Liver (tissue), 9 donors: ENCODE results near the gene VENTX. TPM values are rescaled to one million over a fixed set of nuclear protein-coding genes. Genes with fewer than 3 reads are reported as not detected.

Experiments
- DNase-seq: peaks from one replicate; pipeline ENCODE4 v3.0.0-alpha.2; 2017; ENCODE audit warnings: low spot score
- H3K27ac ChIP-seq, 2 donors: one replicate each; pipeline ENCODE4 v1.7.0; 2013; ENCODE audit warnings: inconsistent platforms in 2 of 2, low read length in 2 of 2, control low read depth in 1 of 2, low read depth in 1 of 2, mild to moderate bottlenecking in 1 of 2
- H3K27me3 ChIP-seq, 4 donors: one replicate each; pipeline versions ENCODE4 v1.6.1 to v1.7.0; 2013; ENCODE audit warnings: low read length in 3 of 4, inconsistent platforms in 1 of 4, mild to moderate bottlenecking in 1 of 4, moderate library complexity in 1 of 4; ENCODE audit not compliant: control insufficient read depth in 4 of 4, insufficient read depth in 4 of 4
- H3K36me3 ChIP-seq, 4 donors: one replicate each; pipeline versions ENCODE4 v1.6.1 to v1.7.0; 2013; ENCODE audit warnings: low read length in 3 of 4, mild to moderate bottlenecking in 3 of 4, low read depth in 1 of 4, moderate library complexity in 1 of 4; ENCODE audit not compliant: control insufficient read depth in 4 of 4, insufficient read depth in 3 of 4
- H3K4me1 ChIP-seq, 4 donors: one replicate each; pipeline versions ENCODE4 v1.6.1 to v1.7.0; 2013; ENCODE audit warnings: low read length in 3 of 4, mild to moderate bottlenecking in 3 of 4, moderate library complexity in 1 of 4; ENCODE audit not compliant: control insufficient read depth in 4 of 4, insufficient read depth in 4 of 4
- H3K4me3 ChIP-seq, 3 donors: one replicate each; pipeline versions ENCODE4 v1.6.1 to v1.7.0; 2013; ENCODE audit warnings: low read length in 3 of 3, control low read depth in 1 of 3, low read depth in 1 of 3, mild to moderate bottlenecking in 1 of 3
- H3K9ac ChIP-seq, 2 donors: one replicate each; pipeline ENCODE4 v1.7.0; 2013; ENCODE audit warnings: low read length in 2 of 2, mild to moderate bottlenecking in 2 of 2, moderate library complexity in 2 of 2, control low read depth in 1 of 2, low read depth in 1 of 2
- H3K9me3 ChIP-seq, 4 donors: one replicate each; pipeline versions ENCODE4 v1.6.1 to v1.7.0; 2013; ENCODE audit warnings: low read length in 3 of 4; ENCODE audit not compliant: control insufficient read depth in 4 of 4
- ATF3 ChIP-seq: IDR thresholded peaks from 2 replicates; pipeline ENCODE4 v1.6.1; 2016; ENCODE audit warnings: antibody characterized with exemption
- EGR1 ChIP-seq, 2 donors: IDR thresholded peaks; 2 replicates each; pipeline ENCODE4 v1.6.1; 2016 to 2018; ENCODE audit warnings: antibody characterized with exemption in 2 of 2, low read depth in 2 of 2
- FOXA1 ChIP-seq: IDR thresholded peaks from 2 replicates; pipeline ENCODE4 v1.6.1; 2016; ENCODE audit warnings: antibody characterized with exemption
- FOXA2 ChIP-seq: IDR thresholded peaks from 2 replicates; pipeline ENCODE4 v1.6.1; 2016; ENCODE audit warnings: antibody characterized with exemption
- GABPA ChIP-seq, 2 donors: IDR thresholded peaks in 1 of 2; conservative IDR thresholded peaks in 1 of 2; 2 replicates each; pipeline ENCODE4 v1.6.1; 2016; ENCODE audit warnings: antibody characterized with exemption in 2 of 2, mild to moderate bottlenecking in 1 of 2, moderate library complexity in 1 of 2
- HNF4A ChIP-seq, 2 donors: conservative IDR thresholded peaks; 2 replicates each; pipeline ENCODE4 v1.6.1; 2016; ENCODE audit warnings: antibody characterized with exemption in 2 of 2, mild to moderate bottlenecking in 2 of 2
- HNF4G ChIP-seq: IDR thresholded peaks from 2 replicates; pipeline ENCODE4 v1.6.1; 2016; ENCODE audit warnings: antibody characterized with exemption
- JUND ChIP-seq, 2 donors: IDR thresholded peaks; 2 replicates each; pipeline ENCODE4 v1.6.1; 2016; ENCODE audit warnings: antibody characterized with exemption in 2 of 2
- MAX ChIP-seq: IDR thresholded peaks from 2 replicates; pipeline ENCODE4 v1.6.1; 2016; ENCODE audit warnings: antibody characterized with exemption
- NR2F2 ChIP-seq: IDR thresholded peaks from 2 replicates; pipeline ENCODE4 v1.6.1; 2016; ENCODE audit warnings: antibody characterized with exemption
- RAD21 ChIP-seq, 2 donors: IDR thresholded peaks; 2 replicates each; pipeline ENCODE4 v1.6.1; 2016; ENCODE audit warnings: antibody characterized with exemption in 2 of 2, mild to moderate bottlenecking in 2 of 2
- REST ChIP-seq: IDR thresholded peaks from 2 replicates; pipeline ENCODE4 v1.6.1; 2016; ENCODE audit warnings: antibody characterized with exemption, mild to moderate bottlenecking
- RXRA ChIP-seq, 2 donors: IDR thresholded peaks; 2 replicates each; pipeline ENCODE4 v1.6.1; 2017 to 2018; ENCODE audit warnings: antibody characterized with exemption in 2 of 2, mild to moderate bottlenecking in 1 of 2
- SP1 ChIP-seq: IDR thresholded peaks from 2 replicates; pipeline ENCODE4 v1.6.1; 2018; ENCODE audit warnings: antibody characterized with exemption, mild to moderate bottlenecking
- TAF1 ChIP-seq: conservative IDR thresholded peaks from 2 replicates; pipeline ENCODE4 v1.6.1; 2016; ENCODE audit warnings: antibody characterized with exemption, mild to moderate bottlenecking
- YY1 ChIP-seq: IDR thresholded peaks from 2 replicates; pipeline ENCODE4 v1.6.1; 2016; ENCODE audit warnings: antibody characterized with exemption, mild to moderate bottlenecking
- ZBTB33 ChIP-seq: IDR thresholded peaks from 2 replicates; pipeline ENCODE4 v1.6.1; 2016; ENCODE audit warnings: antibody characterized with exemption
- WGBS: extraction: QIAGEN DNeasy Blood & Tissue Kit; methylation state at CpG from one replicate; pipeline ENCODE4 v1.1.7; 2013; 5-methylcytosine and 5-hydroxymethylcytosine counted together
- polyA plus RNA-seq, 2 donors: library from polyadenylated mRNA; stranded (reverse) in 1 of 2; unstranded in 1 of 2; fragments of 200-250 nt in 1 of 2; fragments of >200 nt in 1 of 2; fragmentation: Nextera tagmentation in 1 of 2; extraction: Ambion mirVana in 1 of 2; gene quantifications; one replicate each; pipeline versions ENCODE4 v1.2.1 to v1.2.3, GENCODE V29; 2013 to 2015
- total RNA-seq, 2 donors: library from RNA; depleted of rRNA; stranded (reverse); fragments of >200 nt; gene quantifications; one replicate each; pipeline ENCODE4 v1.2.3, GENCODE V29; 2014
- donor health status: healthy.
- donor health status: healthy.
- donor health status: healthy.
- donor health status: healthy.
- donor health status: healthy.

The VENTX gene
- total and polyA plus RNA-seq, 4 donors = 0.05 to 0.25 (median 0.09) TPM

GRCh38 chr10:133235932-133236331, 1.7 kb upstream of the VENTX start:
- peak overlapping the region in 1 of 3 donors; percentile 16 for H3K4me3 ChIP-seq
- no peaks in the 10 kb centered on the region for H3K9me3 ChIP-seq
- peaks cover 0 to 33% (median 0%) of the 10 kb centered on the region in 4 donors for H3K27me3 ChIP-seq
- no peaks in the 10 kb centered on the region for H3K36me3 ChIP-seq
- H3K27ac ChIP-seq = no peak overlapping the region
- H3K9ac ChIP-seq = no peak overlapping the region
- WGBS = 3% methylated on average over 18 of the region's 18 CpGs
- no peak for TF ChIP-seq EGR1 (IDR thresholded peaks at IDR 0.05; ENCODE audit: low read depth in 2 of 2)
- TF ChIP-seq REST = no peak
- TF ChIP-seq HNF4G = no peak
- TF ChIP-seq YY1 = no peak
- no peak for TF ChIP-seq ZBTB33
- no peak for TF ChIP-seq ATF3
- TF ChIP-seq GABPA (IDR thresholded peaks at IDR 0.05 in 1 of 2, conservative IDR thresholded peaks at IDR 0.05 in 1 of 2) = no peak
- TF ChIP-seq FOXA2 = no peak
- no peak for DNase-seq
- H3K4me1 ChIP-seq = peaks cover 4 to 17% (median 11%) of the 10 kb centered on the region in 4 donors

GRCh38 chr10:133236401-133237240, 1.0 kb upstream of the VENTX start:
- TF ChIP-seq ATF3 (no peak), FOXA2 (no peak), NR2F2 (no peak), HNF4A (conservative IDR thresholded peaks at IDR 0.05) (no peak), HNF4G (no peak), RXRA (IDR thresholded peaks at IDR 0.05) (no peak), JUND (IDR thresholded peaks at IDR 0.05) (no peak), RAD21 (IDR thresholded peaks at IDR 0.05) (no peak), EGR1 (IDR thresholded peaks at IDR 0.05; ENCODE audit: low read depth in 2 of 2) (no peak), FOXA1 (no peak), YY1 (no peak), ZBTB33 (no peak), SP1 (no peak), MAX (no peak), TAF1 (no peak)
- DNase-seq = no peak
- H3K9ac ChIP-seq = no peak overlapping the region
- peaks cover 4 to 17% (median 11%) of the 10 kb centered on the region in 4 donors for H3K4me1 ChIP-seq
- 2% methylated on average over 103 of the region's 103 CpGs for WGBS
- peak overlapping the region in 1 of 3 donors; percentile 16 for H3K4me3 ChIP-seq
- H3K36me3 ChIP-seq = no peaks in the 10 kb centered on the region
- H3K9me3 ChIP-seq = no peaks in the 10 kb centered on the region
- H3K27me3 ChIP-seq = peaks cover 0 to 33% (median 0%) of the 10 kb centered on the region in 4 donors
- H3K27ac ChIP-seq = no peak overlapping the region
